ENCODE measurements around the gene SMOC1. TPM values are rescaled to one million over a fixed set of nuclear protein-coding genes. Genes with fewer than 3 reads are reported as not detected.

SMOC1 gene
- total RNA-seq, 1 experiment from 2014 or later: 0.14 TPM

- Histone ChIP-seq H3K4me3 (ENCODE audit: low read depth, low read length) (no peak overlapping the region), H3K9me3 (no peaks in the 10 kb centered on the region), H3K4me1 (peaks cover 7% of the 10 kb centered on the region), H3K27me3 (replicated peaks; ENCODE audit: control insufficient read depth, insufficient read depth, low read length) (no peaks in the 10 kb centered on the region), H3K36me3 (ENCODE audit: control insufficient read depth, insufficient read depth, low read length) (no peaks in the 10 kb centered on the region)
- H3K27ac Mint-ChIP-seq (ENCODE audit: unreplicated experiment): no peak overlapping the region
- POLR2A ChIA-PET: no interaction called here
- no peak overlapping the region for H3K4me3 Mint-ChIP-seq (ENCODE audit: unreplicated experiment)
- peaks cover 20% of the 10 kb centered on the region for H3K4me1 Mint-ChIP-seq (ENCODE audit: low read depth, unreplicated experiment)
- no peak for TF ChIP-seq CTCF (IDR thresholded peaks at IDR 0.05; ENCODE audit: insufficient read depth in 1 of 2, low read depth in 1 of 2, low read length in 1 of 2, severe bottlenecking in 1 of 2, unreplicated experiment in 1 of 2)
- H3K9me3 Mint-ChIP-seq (ENCODE audit: unreplicated experiment): no peaks in the 10 kb centered on the region
- intact Hi-C loops (cut with micrococcal nuclease; ENCODE audit: unreplicated experiment): no loop called here
- peaks cover 6% of the 10 kb centered on the region for H3K27me3 Mint-ChIP-seq (ENCODE audit: insufficient read depth, unreplicated experiment)
- H3K36me3 Mint-ChIP-seq (ENCODE audit: insufficient read depth, unreplicated experiment): no peaks in the 10 kb centered on the region
- DNase-seq: no peak
- CTCF ChIA-PET: interaction anchor here (0.7 kb wide), 1 partner anchor 152 kb away, joined by 5 read pairs; no protein-coding TSS in a partner anchor
- no TSS peak for BruUV-seq (replicated peaks)
These were observed 200.9 kb downstream of the SMOC1 start for GRCh38 chr14:70080076-70080475.

Other genes with a start within 250 kb of the SMOC1 start
- 264 and 310 TPM in 2 replicates for gene SRSF5, start 112.3 kb upstream of the SMOC1 start, total RNA-seq (2022)
- 2.6 and 3.8 TPM in 2 replicates for gene SLC10A1, start 82.2 kb upstream of the SMOC1 start, total RNA-seq (2022)

Data from Caco-2 (cell line).